Mammary epithelial cell (primary cell): Measurements from ENCODE around the gene SRP72.

Experiments used
- CTCF ChIP-seq, 2 donors: IDR thresholded peaks in 1 of 2; conservative IDR thresholded peaks in 1 of 2; 2 replicates each; pipeline ENCODE4 v1.5.1; 2011 to 2012; ENCODE audit warnings: inconsistent platforms in 2 of 2, low read length in 2 of 2, mild to moderate bottlenecking in 2 of 2, control low read depth in 1 of 2, low read depth in 1 of 2; ENCODE audit not compliant: insufficient read depth in 1 of 2; ENCODE audit errors: extremely low read depth in 1 of 2
- EZH2 ChIP-seq: IDR thresholded peaks from 2 replicates; pipeline ENCODE4 v1.6.1; 2012; ENCODE audit warnings: low read length, inconsistent platforms, borderline replicate concordance

DNA sequence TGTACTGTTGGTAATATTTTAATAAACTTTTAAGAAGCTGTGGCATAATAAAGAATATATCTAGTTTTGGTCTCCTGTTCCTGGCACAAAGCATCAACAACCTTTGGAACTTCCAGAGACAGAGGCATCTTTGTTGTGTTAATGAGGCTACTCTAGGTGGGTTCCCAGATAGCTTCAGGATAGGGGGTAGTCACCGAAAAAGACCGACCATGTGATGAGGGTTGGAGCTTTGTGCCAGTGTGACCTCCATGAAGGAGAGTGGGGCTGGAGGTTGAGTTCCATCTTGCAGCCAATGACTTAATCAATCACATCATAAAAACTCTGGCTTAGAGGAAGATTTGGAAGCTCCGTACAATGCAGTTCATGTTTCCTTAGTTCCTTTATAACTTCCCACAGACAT, 41.9 kb upstream of the SRP72 start:
- TF ChIP-seq CTCF (conservative IDR thresholded peaks at IDR 0.05 in 1 of 2, IDR thresholded peaks at IDR 0.05 in 1 of 2; ENCODE audit: extremely low read depth in 1 of 2, insufficient read depth in 1 of 2, low read depth in 1 of 2, low read length in 2 of 2) (no peak), EZH2 (no peak)
